ENCODE measurements around the gene RNF44. TPM values are rescaled to one million over a fixed set of nuclear protein-coding genes. Genes with fewer than 3 reads are reported as not detected.

The RNF44 gene
- total RNA-seq, 1 experiment from 2014 or later, result 172 TPM

DNA sequence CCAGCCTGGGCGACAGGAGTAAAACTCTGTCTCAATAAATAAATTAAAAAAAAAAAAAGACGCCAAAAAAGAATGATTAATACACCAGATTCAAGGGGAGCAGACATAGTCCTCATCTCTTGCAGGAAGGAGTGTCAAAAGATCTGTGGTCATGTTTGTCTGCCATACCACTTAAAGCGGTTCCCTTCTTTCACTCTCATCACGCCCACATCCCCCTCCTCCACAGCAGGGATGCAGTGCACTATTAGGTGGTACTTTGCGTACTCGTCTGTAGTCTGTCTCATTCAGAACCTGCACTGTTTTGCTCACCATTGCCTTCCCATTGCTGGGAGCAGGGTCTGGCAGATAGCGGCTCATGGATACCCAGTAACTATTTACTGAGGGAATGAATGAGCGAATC, 23.2 kb upstream of the RNF44 start:
- Histone ChIP-seq H2AFZ (ENCODE audit: low read length) (no peak overlapping the region), H3K27me3 (ENCODE audit: insufficient read depth, low read length) (no peaks in the 10 kb centered on the region), H3K27ac (ENCODE audit: insufficient read length, low read depth, low read length) (no peak overlapping the region), H4K20me1 (ENCODE audit: control insufficient read depth, insufficient read depth, insufficient read length) (no peaks in the 10 kb centered on the region), H2BK120ac (ENCODE audit: low read depth, low read length, poor library complexity, severe bottlenecking) (no peak overlapping the region), H4K91ac (ENCODE audit: insufficient read length, low read depth, low read length) (no peak overlapping the region), H3K18ac (ENCODE audit: insufficient read length, low read depth, low read length) (no peak overlapping the region), H3K14ac (ENCODE audit: insufficient read depth, low read length) (no peak overlapping the region), H4K8ac (replicated peaks; ENCODE audit: insufficient read length, low read depth, low read length) (no peak overlapping the region), H2BK5ac (ENCODE audit: insufficient read length, low read length) (no peak overlapping the region), H2BK12ac (ENCODE audit: insufficient read length, low read depth, low read length) (no peak overlapping the region), H3K23ac (ENCODE audit: insufficient read length, low read depth, low read length) (no peak overlapping the region), H3T11ph (ENCODE audit: low read length) (no peak overlapping the region), H3K9ac (ENCODE audit: extremely low read depth, insufficient read length, low read length) (no peak overlapping the region), H3K9me3 (ENCODE audit: control insufficient read depth, low read depth, low read length) (no peaks in the 10 kb centered on the region), H3K56ac (ENCODE audit: insufficient read length, low read depth, low read length) (no peak overlapping the region), H3K79me2 (ENCODE audit: insufficient read depth, low read length) (no peaks in the 10 kb centered on the region), H3K4me2 (ENCODE audit: insufficient read depth, insufficient read length, low read length) (no peak overlapping the region), H2BK15ac (ENCODE audit: low read depth, low read length) (no peak overlapping the region), H3K4ac (ENCODE audit: low read depth, low read length) (no peak overlapping the region), H2AK5ac (ENCODE audit: insufficient read length, low read length) (no peak overlapping the region), H3K4me1 (ENCODE audit: insufficient read depth, low read length) (no peaks in the 10 kb centered on the region), H3K23me2 (ENCODE audit: insufficient read length, low read depth, low read length, poor library complexity, severe bottlenecking) (no peaks in the 10 kb centered on the region), H2BK20ac (ENCODE audit: low read depth, low read length, poor library complexity, severe bottlenecking) (no peak overlapping the region), H4K5ac (ENCODE audit: insufficient read length, low read depth, low read length) (no peak overlapping the region), H3K79me1 (ENCODE audit: insufficient read depth, low read depth, low read length, poor library complexity, severe bottlenecking) (no peaks in the 10 kb centered on the region)
- Mint-ChIP-seq H3K4me3 (no peak overlapping the region), H3K27ac (no peak overlapping the region), H3K4me1 (peaks cover 17 to 18% of the 10 kb centered on the region in 2 experiments), H3K36me3 (ENCODE audit: insufficient read depth in 1 of 3, low read depth in 3 of 3) (no peaks in the 10 kb centered on the region; a peak in 1 of 7 replicates), H3K27me3 (ENCODE audit: low read depth) (peaks cover 2% of the 10 kb centered on the region; the same call in 1 of the 2 replicates), H3K9me3 (peaks cover 0 to 4% of the 10 kb centered on the region in 2 experiments; a peak in 3 of 5 replicates)
- no CpG with 5 or more reads among the region's 8 CpGs for WGBS (ENCODE audit: extremely low coverage, insufficient read length, low lambda C conversion rate)
- no peak for DNase-seq
- TF ChIP-seq, protein P1, sequence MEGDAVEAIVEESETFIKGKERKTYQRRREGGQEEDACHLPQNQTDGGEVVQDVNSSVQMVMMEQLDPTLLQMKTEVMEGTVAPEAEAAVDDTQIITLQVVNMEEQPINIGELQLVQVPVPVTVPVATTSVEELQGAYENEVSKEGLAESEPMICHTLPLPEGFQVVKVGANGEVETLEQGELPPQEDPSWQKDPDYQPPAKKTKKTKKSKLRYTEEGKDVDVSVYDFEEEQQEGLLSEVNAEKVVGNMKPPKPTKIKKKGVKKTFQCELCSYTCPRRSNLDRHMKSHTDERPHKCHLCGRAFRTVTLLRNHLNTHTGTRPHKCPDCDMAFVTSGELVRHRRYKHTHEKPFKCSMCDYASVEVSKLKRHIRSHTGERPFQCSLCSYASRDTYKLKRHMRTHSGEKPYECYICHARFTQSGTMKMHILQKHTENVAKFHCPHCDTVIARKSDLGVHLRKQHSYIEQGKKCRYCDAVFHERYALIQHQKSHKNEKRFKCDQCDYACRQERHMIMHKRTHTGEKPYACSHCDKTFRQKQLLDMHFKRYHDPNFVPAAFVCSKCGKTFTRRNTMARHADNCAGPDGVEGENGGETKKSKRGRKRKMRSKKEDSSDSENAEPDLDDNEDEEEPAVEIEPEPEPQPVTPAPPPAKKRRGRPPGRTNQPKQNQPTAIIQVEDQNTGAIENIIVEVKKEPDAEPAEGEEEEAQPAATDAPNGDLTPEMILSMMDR (conservative IDR thresholded peaks at IDR 0.05), result no peak

Measured in H9 (cell line).